H1 (cell line): ENCODE data around the gene RAB1B. TPM values are rescaled to one million over a fixed set of nuclear protein-coding genes. Genes with fewer than 3 reads are reported as not detected.

Experiments used
- BCL11A ChIP-seq, 2 experiments: IDR thresholded peaks; one replicate each; pipeline ENCODE4 v1.6.1; 2011; ENCODE audit warnings: low read depth in 2 of 2, low read length in 2 of 2, mild to moderate bottlenecking in 2 of 2
- CBX8 ChIP-seq: fragments of 300-800, 300-1000 bp; sonication (generic); IDR thresholded peaks from 2 replicates; pipeline ENCODE4 v1.7.1; 2016; ENCODE audit warnings: low read depth, low read length, borderline replicate concordance
- CHD1 ChIP-seq: IDR thresholded peaks from 2 replicates; pipeline ENCODE4 v1.6.1; 2012; ENCODE audit warnings: low read depth, low read length, improper control_type of control experiment
- CHD2 ChIP-seq: IDR thresholded peaks from 2 replicates; pipeline ENCODE4 v1.6.1; 2012; ENCODE audit warnings: low read length, improper control_type of control experiment
- EGR1 ChIP-seq: IDR thresholded peaks from 2 replicates; pipeline ENCODE4 v1.6.1; 2011; ENCODE audit warnings: low read depth, low read length, borderline replicate concordance
- FOSL1 ChIP-seq: IDR thresholded peaks from 2 replicates; pipeline ENCODE4 v1.6.1; 2011; ENCODE audit warnings: mild to moderate bottlenecking, low read depth, low read length, moderate library complexity; ENCODE audit not compliant: insufficient read depth
- HDAC6 ChIP-seq: IDR thresholded peaks from one replicate; pipeline ENCODE4 v1.7.1; 2012; ENCODE audit warnings: low read depth, mild to moderate bottlenecking, inconsistent platforms, low read length, moderate library complexity
- JUND ChIP-seq: IDR thresholded peaks from 2 replicates; pipeline ENCODE4 v1.6.1; 2011; ENCODE audit warnings: mild to moderate bottlenecking, improper control_type of control experiment, low read length
- KDM5A ChIP-seq: fragments of 200-600 bp; IDR thresholded peaks from 2 replicates; pipeline ENCODE4 v1.7.1; 2012; ENCODE audit warnings: mild to moderate bottlenecking, low read length, inconsistent platforms, mixed read lengths
- POLR2AphosphoS5 ChIP-seq: IDR thresholded peaks from 2 replicates; pipeline ENCODE4 v1.6.1; 2011; ENCODE audit warnings: low read depth, low read length
- RBBP5 ChIP-seq: IDR thresholded peaks from 2 replicates; pipeline ENCODE4 v1.7.1; 2012; ENCODE audit warnings: low read depth, mild to moderate bottlenecking, inconsistent platforms, low read length, moderate library complexity, borderline replicate concordance
- SP1 ChIP-seq: IDR thresholded peaks from 2 replicates; pipeline ENCODE4 v1.6.1; 2011; ENCODE audit warnings: low read depth, low read length
- SRF ChIP-seq: IDR thresholded peaks from 2 replicates; pipeline ENCODE4 v1.6.1; 2011; ENCODE audit warnings: mild to moderate bottlenecking, low read depth, low read length, moderate library complexity
- TAF1 ChIP-seq: IDR thresholded peaks from 2 replicates; pipeline ENCODE4 v1.6.1; 2011; ENCODE audit warnings: mild to moderate bottlenecking, low read depth, low read length
- TAF7 ChIP-seq: optimal IDR thresholded peaks from 2 replicates; pipeline ENCODE3; 2011; ENCODE audit warnings: low read depth, mild to moderate bottlenecking, inconsistent platforms, low read length, moderate library complexity, borderline replicate concordance
- TCF12 ChIP-seq: IDR thresholded peaks from 2 replicates; pipeline ENCODE4 v1.6.1; 2011; ENCODE audit warnings: low read depth, mild to moderate bottlenecking, low read length
- YY1 ChIP-seq: IDR thresholded peaks from 2 replicates; pipeline ENCODE4 v1.6.1; 2011; ENCODE audit warnings: low read depth, mild to moderate bottlenecking, low read length
- polyA plus RNA-seq, 7 experiments: library from polyadenylated mRNA; depleted of rRNA in 3 of 7; stranded (reverse) in 5 of 7; unstranded in 2 of 7; fragments of >200 nt in 5 of 7; fragments of 200-250 nt in 2 of 7; gene quantifications; 1 replicate in 5 of 7; 2 replicates in 1 of 7; 4 replicates in 1 of 7; pipeline versions ENCODE4 v1.2.1 to v1.2.3, GENCODE V29; 2011 to 2013; ENCODE audit warnings: missing spikeins in 2 of 7, mixed read lengths in 2 of 7
- total RNA-seq: library from RNA; stranded (reverse); fragmentation: NEBNext Ultra II Directional; extraction: Animal tissue kit (Norgen Biotek cat#: 25700); gene quantifications from 2 replicates; pipeline ENCODE4 v1.2.1, GENCODE V29; 2021

The RAB1B gene
- total and polyA plus RNA-seq, 2 of the 8 experiments (the other 6 are each of a cell fraction or from before 2014, with no cell fraction given), result 100 to 217 TPM

DNA sequence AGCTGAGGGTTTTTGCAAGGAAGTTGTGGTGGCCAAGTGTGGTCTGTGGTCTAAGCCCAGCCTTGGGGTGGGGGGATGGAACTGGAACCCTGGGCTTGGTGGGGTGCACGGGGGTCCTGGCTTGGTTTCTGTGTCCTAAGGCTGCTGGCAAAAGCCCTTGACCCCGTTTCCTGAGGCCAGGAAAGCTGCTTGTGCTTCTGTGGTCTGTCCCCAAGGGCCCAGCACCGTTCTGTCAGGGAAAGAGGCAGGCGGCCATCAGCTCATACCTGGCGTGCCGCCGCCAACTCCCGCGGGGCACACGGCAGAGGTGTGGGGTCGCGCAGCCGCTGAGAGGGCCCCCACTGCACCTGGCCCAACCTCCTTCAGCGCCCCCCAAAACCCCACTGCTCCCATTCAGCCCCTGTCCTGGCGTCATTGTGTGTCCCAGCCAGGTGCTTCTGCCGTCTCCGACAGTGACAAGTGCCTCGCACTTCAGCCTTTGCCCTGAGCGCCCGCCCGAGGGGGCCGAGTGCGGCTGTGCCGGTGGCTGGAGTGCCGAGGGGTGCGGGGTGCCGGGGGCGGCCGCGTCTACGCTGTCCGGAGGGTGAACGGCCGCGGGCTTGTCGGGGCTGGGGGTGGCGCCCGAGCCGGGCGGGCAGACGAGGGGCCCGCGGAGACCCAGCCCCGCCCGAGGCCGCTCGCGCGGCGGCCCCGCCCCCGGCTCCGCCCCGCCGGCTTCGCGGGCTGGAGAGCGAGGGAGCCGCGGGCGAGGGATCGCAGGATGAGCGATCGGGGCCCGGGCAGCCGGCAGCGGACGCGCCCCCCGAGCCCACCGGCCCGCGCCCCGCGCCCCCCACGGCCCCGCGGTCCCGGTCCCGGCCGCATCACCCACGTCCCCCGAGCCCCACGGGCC lies 9.3 kb downstream of the RAB1B start, which contains the start of gene CNIH2 (continued):
- TF ChIP-seq TAF7 (no peak), POLR2AphosphoS5 (0 out of 2 replicates have a peak, but pooled peaks have one; percentile 7), CBX8 (no peak), CHD1 (no peak), TCF12 (no peak), RBBP5 (peak; percentile 46; the same call in 1 of the 2 replicates), TAF1 (no peak), CHD2 (no peak), BCL11A (IDR thresholded peaks at IDR 0.05; ENCODE audit: low read depth in 2 of 2, low read length in 2 of 2) (no peak), SP1 (no peak), SRF (no peak), JUND (no peak), EGR1 (no peak), YY1 (peak; percentile 13; the same call in 1 of the 2 replicates), KDM5A (no peak), FOSL1 (no peak), HDAC6 (no peak)
